OCI-LY1 (cell line): ENCODE measurements around the gene LMLN.

ENCODE experiments used
- EZH2 ChIP-seq: fragments of 200-600 bp; sonication (generic), shearing (Covaris generic); IDR thresholded peaks from 2 replicates; pipeline ENCODE4 v1.8.0; 2017; ENCODE audit warnings: borderline replicate concordance, mixed run types, mild to moderate bottlenecking, antibody characterized with exemption, low read length, moderate library complexity, mixed read lengths
- TF ChIP-seq, protein P1 (sequence below): fragments of 200-600 bp; sonication (generic), shearing (Covaris generic); IDR thresholded peaks from 2 replicates; pipeline ENCODE4 v1.5.1; 2017; ENCODE audit warnings: mild to moderate bottlenecking, antibody characterized with exemption, low read length, moderate library complexity, mixed read lengths

DNA sequence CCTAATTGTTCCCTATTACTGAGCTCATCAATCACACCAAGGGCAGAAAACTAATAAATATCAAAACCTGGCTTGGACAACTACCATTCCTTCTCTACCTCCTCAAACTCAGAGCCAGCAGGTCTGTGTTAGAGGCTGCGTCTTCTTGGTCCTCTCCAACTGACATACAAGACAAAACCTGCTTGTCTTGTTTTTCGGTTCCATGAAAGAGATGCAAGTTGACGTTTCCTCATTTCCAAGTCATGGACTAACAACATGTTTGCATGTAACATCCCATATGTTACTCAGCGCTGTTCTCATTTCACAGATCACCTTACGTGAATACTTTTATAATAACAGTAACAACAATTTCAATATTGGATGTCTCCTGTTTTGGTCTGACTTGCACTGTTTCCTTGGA lies 110.9 kb downstream of the LMLN start:
- TF ChIP-seq, protein P1, sequence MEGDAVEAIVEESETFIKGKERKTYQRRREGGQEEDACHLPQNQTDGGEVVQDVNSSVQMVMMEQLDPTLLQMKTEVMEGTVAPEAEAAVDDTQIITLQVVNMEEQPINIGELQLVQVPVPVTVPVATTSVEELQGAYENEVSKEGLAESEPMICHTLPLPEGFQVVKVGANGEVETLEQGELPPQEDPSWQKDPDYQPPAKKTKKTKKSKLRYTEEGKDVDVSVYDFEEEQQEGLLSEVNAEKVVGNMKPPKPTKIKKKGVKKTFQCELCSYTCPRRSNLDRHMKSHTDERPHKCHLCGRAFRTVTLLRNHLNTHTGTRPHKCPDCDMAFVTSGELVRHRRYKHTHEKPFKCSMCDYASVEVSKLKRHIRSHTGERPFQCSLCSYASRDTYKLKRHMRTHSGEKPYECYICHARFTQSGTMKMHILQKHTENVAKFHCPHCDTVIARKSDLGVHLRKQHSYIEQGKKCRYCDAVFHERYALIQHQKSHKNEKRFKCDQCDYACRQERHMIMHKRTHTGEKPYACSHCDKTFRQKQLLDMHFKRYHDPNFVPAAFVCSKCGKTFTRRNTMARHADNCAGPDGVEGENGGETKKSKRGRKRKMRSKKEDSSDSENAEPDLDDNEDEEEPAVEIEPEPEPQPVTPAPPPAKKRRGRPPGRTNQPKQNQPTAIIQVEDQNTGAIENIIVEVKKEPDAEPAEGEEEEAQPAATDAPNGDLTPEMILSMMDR, result no peak
- TF ChIP-seq EZH2, result no peak
